Activated naive CD4-positive, alpha-beta T cell treated with anti-CD3 and anti-CD28 coated beads, Interleukin-2, amount 50 U/mL, for 72 hours (primary cell): ENCODE results near the gene WNT9A. TPM values are rescaled to one million over a fixed set of nuclear protein-coding genes. Genes with fewer than 3 reads are reported as not detected.

ENCODE experiments used
- ATAC-seq, 2 donors: fragments of 150-1000 bp; cut with Tn5 transposase; 2 replicates each; pipeline ENCODE4 v1.10.0; 2021; ENCODE audit warnings: mild to moderate bottlenecking in 2 of 2, moderate library complexity in 2 of 2
- DNase-seq, 2 donors: peaks; one replicate each; pipeline ENCODE4 v3.0.0; 2021 to 2022; ENCODE audit warnings: low spot score in 2 of 2
- H3K27ac Mint-ChIP-seq, 2 donors: one replicate each; pipeline ENCODE4 v1.8.0; 2022; ENCODE audit warnings: mild to moderate bottlenecking in 2 of 2, mixed read lengths in 2 of 2
- H3K36me3 Mint-ChIP-seq, 2 donors: one replicate each; pipeline ENCODE4 v1.8.0; 2022; ENCODE audit warnings: mixed read lengths in 2 of 2
- H3K9me3 Mint-ChIP-seq, 2 donors: one replicate each; pipeline ENCODE4 v1.8.0; 2022; ENCODE audit warnings: mixed read lengths in 2 of 2
- total RNA-seq, 2 donors: library from RNA; stranded (reverse); gene quantifications; one replicate each; pipeline ENCODE4 v1.2.3, GENCODE V29; 2022

WNT9A gene
- total RNA-seq, 2 donors from 2014 or later, result not detected

DNA sequence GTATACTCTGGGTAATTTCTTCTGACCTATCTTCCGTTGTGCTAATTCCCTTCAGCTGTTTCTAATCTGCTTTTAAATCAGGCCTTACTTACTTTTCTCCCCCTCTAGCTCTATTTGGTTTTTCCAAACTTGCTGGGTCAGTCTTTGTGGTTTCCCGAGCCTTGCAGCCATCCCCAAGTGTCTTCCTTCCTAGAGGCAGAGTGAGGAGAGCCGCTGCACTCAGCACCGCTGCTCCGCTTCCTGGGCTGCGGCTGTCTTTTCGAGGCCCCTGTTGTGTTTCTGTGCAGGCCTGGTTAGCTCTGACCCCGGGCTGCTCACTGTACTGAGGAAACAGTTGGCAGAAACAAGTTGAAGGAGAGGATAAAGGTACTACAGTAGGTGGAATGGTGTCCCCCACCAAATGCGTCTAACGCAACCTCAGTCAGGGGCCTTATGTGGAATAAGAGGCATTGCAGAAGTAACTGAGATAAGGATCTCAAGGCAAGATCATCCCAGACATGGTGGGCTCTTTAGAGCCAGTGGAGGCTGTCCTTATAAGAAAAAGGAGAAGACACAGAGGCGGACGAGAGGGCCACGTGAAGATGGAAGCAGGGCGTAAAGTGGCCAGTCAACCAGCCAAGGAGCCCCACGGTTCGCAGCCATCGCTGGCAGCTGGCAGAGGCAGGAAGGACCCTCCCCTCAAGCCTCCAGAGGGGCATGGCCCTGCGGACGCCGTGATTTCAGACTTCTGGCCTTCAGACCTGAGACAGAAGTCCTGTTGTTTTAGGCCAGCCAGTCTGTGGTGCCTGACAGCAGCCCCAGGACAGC is 10.5 kb downstream of the WNT9A start:
- peak overlapping the region in 1 of 2 donors; percentile 86 for H3K27ac Mint-ChIP-seq
- H3K36me3 Mint-ChIP-seq, result peaks cover 12 to 25% of the 10 kb centered on the region in 2 donors
- no peak for DNase-seq
- H3K9me3 Mint-ChIP-seq, result peaks cover 18 to 23% of the 10 kb centered on the region in 2 donors
- ATAC-seq, result no peak

DNA sequence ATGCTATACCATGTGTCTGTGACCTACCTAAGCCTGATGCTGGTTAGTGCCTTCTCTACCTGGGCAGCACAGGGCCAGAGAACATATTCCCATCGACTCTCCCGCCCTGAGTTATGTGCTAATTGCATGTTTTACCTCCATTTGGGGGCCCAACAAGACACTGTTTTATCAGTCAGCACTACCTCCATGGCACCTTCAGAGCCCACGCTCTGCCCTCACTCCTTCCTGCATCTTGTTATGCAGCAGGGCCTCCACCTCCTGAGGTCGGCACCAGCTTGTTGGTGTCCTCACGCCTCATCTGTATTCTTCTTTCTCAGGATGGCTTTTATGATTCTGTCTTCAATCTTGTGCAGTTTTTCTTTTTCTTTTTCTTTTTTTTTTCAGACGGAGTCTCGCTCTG is 11.9 kb downstream of the WNT9A start:
- Mint-ChIP-seq H3K36me3 (peaks cover 12 to 25% of the 10 kb centered on the region in 2 donors), H3K9me3 (peaks cover 18 to 23% of the 10 kb centered on the region in 2 donors), H3K27ac (peak overlapping the region; percentile 51 to 67)
- DNase-seq, result no peak
- no peak for ATAC-seq

DNA sequence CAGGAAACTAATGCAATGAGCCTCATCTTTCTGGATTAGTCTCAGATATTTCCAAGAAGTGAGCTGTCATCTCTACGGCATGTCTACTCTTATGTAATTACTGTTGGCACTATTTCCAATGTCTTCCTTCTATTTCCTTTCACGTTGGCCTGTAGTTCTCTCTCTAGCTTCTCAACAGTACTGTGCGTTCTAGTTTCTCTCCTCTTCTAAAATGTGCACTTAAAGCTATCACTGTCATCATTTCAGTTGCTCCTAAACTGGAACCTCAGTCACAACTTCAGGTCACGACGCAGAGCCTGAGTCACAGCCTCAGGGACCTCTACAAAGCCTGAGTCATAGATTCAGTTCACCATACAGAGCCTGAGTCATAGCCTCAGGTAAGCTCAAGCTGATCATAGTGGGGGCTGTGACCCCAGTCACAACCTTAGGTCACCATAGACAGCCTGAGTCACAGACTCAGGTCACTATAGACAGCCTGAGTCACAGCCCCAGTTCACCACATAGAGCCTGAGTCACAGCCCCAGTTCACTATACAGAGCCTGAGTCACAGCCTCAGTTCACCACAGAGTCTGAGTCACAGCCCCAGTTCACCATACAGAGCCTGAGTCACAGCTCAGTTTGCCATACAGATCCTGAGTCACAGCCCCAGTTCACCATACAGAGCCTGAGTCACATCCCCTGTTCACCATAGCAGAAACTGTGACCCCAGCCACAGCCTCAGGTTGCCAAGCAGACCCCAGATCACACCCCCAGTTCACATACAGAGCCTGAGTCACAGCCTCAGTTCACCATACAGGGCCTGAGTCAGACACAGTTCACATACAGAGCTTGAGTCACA is 13.0 kb downstream of the WNT9A start:
- Mint-ChIP-seq H3K27ac (peak overlapping the region; percentile 67 to 93), H3K9me3 (peaks cover 18 to 23% of the 10 kb centered on the region in 2 donors), H3K36me3 (peaks cover 12 to 25% of the 10 kb centered on the region in 2 donors)
- ATAC-seq, result peak; percentile 93
- peak; percentile 29 to 74 for DNase-seq

DNA sequence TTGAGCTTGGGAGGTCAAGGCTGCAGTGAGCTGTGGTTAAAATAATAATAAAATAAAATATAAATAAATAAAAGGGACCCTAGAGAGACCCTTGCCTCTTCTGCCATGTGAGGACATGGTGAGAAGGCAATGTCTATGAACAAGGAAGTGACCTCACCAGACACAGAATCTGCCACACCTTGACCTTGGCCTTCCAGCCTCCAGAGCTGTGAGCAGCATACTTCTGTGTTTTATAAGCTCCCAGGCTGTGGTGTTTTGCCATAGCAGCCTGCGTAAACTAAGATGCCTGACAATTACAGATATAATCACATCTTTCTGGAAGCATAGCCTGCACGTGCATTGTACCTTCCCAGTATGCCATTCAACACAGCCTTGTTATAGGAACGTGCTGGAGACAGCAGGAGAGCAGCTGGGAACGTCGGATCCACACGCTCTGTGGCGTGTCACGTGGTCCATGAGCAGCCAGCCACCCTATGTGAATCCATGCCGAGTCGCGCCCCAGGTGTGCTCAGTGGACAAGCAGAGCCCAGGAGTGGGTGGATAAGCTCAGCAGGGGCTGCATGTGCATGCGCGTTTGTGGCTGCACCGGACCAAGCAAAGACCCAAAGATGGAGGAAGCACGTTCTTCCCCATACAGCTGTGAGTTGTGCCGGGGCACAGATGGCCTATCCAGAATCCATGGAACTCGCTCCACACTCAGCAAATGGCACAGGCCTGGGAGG is 17.8 kb downstream of the WNT9A start:
- Mint-ChIP-seq H3K9me3 (peaks cover 7 to 8% of the 10 kb centered on the region in 2 donors), H3K27ac (no peak overlapping the region), H3K36me3 (peaks cover 5 to 8% of the 10 kb centered on the region in 2 donors)
- DNase-seq (no peak), ATAC-seq (no peak)

DNA sequence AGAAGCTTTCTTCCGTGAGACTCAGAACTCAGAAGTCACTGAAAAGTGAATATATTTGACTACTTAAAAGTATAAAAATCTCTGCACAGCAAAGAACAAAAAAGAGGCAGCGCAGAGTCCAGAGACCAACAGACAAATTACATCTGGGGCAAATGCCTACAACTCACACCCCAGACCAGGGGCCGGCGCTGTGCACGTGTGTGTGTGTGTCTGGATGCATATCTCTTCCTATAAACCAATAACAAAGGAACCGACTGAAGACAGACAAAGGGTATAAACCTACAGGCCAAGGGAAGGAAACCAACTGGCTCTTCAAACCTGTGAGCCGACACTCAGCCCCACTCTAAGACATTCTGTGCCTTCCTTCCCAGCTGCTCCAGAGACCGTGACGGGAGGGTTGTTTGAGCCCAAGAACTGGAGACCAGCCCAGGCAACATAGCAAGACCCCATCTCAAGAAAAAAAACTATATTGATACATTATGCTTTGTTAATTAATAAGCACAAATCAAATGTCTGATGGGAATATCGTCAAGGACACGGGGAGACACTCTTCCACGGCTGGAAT is 18.8 kb downstream of the WNT9A start:
- Mint-ChIP-seq H3K27ac (no peak overlapping the region), H3K36me3 (no peaks in the 10 kb centered on the region), H3K9me3 (no peaks in the 10 kb centered on the region)
- DNase-seq (no peak), ATAC-seq (no peak)

DNA sequence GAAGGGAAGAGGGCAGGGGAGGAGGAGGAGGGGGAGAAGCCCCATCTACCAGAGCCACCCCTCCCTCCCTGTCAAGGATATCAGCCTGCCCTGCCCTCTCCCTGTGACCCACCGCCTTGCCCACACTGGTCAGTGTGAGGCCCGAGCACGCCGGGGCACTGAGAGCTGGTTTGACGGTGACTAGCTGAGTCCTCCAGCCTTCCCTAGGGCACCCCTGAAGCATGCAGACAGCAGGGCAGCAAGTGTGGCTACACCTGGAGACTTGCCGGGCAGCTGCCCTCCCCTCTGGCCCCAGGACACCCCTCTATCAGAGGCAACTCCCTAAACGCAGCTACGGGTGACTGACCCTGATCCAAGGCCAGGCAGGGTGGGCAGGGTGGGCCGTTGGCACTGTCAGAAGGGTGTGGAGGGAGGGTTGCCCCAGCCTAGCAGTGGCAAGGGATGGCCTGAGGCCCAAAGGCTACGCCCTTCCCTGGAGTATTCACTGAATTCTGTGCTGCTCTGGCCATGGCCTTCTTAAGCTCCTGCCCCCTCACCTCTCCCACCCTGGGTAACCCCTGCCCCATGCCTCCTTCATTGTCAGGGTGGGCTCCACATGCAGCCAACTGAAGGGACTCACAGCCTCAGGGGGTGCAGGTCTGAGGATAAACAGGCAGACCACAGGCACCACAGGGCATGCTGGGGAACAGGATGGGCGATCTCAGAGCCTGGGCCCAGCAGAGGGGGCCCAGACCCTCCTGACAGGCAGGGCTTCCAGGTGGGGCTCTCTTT is 19.6 kb downstream of the WNT9A start:
- no peak for ATAC-seq
- no peaks in the 10 kb centered on the region for H3K36me3 Mint-ChIP-seq
- no peak for DNase-seq
- H3K27ac Mint-ChIP-seq, result no peak overlapping the region
- no peaks in the 10 kb centered on the region for H3K9me3 Mint-ChIP-seq

DNA sequence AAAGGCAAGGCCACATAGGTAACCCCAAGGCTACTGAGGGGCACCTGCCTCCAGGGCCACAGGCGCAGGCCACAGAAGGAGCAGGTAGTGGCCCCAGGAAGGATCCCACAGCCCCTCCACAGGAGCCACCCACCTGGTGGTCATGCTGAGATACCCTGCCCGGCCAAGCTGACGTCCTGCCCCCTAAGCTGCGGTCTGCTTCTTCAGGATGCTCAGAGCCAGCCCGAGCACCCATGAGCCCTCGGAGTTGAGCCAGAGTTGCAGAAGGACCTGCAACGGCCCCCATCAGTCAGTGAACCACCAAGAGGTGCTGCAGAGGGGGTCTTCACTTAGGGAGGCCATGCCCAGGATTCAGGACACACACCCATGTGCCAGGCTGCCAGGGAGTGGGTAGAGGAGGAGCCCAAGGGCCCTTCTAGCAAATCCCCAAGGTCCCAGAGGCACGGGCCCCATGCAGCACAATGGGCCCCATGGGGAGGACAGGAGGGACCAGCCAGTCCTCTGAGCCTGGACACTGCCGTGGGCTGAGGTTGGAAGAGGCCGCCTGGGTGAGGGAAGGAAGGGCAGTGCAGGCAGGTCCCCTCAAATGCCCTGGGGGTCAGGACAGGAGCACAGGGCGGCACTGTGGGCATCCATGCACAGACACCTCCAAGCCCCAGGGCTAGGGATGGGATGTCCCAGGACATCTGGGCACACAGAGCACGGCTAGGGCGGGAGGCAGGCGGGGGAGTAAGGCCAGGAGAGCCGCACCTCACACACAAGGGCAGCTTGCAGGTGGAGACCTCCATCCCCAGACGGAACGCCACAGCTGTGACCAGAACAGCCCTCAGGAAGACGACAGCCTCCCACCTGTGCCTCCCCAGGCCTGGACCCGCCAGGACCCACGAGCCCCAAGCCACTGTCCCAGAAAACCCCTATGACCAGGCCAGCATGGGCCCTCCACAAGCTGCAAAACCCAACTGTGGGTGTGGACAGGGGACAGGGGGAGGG is 20.5 kb downstream of the WNT9A start:
- DNase-seq (no peak), ATAC-seq (no peak)
- Mint-ChIP-seq H3K27ac (no peak overlapping the region), H3K9me3 (no peaks in the 10 kb centered on the region), H3K36me3 (no peaks in the 10 kb centered on the region)

DNA sequence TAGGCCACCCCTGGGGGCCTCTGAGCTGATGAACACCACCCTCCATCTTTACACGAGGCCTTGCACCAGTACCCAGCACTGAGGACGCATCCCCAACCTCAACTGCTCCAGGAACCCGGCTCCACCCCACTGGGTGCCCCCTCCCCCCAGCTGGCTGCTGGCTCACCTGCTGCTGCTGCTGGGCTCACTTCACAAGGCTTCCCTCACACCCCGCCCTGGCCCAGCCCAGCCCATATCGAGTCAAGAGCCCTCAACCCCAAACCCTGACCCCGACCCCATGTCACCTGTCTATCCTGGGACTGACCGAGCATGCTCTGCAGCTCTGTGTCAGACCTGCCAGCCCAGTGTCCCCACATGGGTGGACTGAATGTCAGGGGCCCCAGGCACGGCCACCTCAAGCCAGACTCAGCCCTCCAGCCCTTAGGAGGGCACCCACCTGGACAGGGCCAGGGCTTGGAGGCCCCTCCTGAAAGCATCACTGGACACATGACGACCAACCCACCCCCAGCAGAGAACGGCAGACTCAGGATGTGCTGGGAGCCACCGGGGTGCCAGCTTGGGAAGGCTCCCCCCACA is 21.4 kb downstream of the WNT9A start:
- ATAC-seq, result no peak
- DNase-seq, result no peak
- H3K36me3 Mint-ChIP-seq, result no peaks in the 10 kb centered on the region
- H3K9me3 Mint-ChIP-seq, result no peaks in the 10 kb centered on the region
- H3K27ac Mint-ChIP-seq, result no peak overlapping the region

DNA sequence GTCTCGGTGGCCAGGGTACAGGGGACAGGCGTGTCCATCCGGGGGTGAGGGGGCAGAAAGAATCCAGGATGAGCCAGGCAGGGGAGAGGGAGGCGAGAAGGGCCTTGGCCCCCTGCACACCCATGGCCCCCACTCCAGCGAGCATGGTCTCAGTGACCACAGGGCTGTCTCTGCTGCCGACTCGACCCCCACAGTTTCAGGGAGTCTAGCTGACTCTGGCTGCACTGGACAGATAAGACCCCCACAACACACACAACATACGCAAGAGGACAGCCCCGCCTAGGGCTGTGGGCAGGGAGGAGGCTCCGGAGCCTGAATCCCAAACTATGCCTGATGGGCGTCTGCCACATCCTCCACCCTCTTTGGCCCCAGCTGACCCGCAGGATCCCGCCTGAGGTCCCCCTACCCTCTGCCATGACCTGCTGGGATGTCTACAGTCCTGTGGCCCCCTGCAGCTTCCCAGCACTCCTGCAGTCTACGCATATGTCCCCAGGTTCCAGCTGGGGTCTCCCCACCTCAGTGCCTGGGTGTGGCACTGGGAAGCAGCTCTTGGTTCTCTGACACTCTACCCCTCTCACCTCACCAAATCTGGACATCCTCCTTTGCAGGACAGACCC is 22.0 kb downstream of the WNT9A start:
- no peak for DNase-seq
- Mint-ChIP-seq H3K9me3 (no peaks in the 10 kb centered on the region), H3K27ac (no peak overlapping the region), H3K36me3 (no peaks in the 10 kb centered on the region)
- no peak for ATAC-seq

DNA sequence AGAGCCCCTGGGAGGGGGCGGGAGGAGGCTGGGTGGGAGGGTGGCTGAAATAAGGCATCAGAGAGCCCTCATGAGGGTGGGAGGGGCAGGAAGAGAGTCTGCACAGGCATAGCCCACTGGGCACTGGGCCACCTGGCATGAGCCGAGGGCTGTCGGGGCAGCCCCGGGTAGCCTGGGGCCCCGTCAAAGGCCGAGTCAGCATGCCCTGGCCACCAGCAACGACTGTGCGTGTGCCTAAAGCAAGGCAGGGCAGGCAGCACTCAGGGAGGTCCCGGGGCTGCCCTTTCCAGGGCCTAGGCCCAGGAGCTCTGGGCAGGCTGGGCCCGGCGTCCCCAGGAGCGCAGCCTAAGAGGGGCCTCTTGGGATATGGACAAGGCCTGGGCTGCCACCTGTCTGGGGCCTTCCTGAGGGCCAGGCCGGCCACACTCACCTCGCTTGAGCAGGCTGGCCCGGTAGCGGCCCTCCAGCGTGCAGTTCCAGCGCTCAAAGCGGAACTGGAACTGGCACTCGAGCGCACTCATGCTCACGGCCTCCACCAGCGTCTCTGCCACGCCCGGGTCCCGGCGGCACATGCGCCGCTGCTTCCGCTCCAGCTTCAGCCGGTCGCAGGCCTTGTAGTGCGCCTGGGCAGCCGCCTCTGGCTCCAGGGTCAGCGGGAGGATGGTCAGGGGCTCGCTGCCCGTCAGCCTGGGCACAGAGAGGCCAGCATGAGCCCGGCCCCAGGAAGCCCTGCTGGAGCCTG is 22.7 kb downstream of the WNT9A start:
- no peaks in the 10 kb centered on the region for H3K36me3 Mint-ChIP-seq
- ATAC-seq, result no peak

DNA sequence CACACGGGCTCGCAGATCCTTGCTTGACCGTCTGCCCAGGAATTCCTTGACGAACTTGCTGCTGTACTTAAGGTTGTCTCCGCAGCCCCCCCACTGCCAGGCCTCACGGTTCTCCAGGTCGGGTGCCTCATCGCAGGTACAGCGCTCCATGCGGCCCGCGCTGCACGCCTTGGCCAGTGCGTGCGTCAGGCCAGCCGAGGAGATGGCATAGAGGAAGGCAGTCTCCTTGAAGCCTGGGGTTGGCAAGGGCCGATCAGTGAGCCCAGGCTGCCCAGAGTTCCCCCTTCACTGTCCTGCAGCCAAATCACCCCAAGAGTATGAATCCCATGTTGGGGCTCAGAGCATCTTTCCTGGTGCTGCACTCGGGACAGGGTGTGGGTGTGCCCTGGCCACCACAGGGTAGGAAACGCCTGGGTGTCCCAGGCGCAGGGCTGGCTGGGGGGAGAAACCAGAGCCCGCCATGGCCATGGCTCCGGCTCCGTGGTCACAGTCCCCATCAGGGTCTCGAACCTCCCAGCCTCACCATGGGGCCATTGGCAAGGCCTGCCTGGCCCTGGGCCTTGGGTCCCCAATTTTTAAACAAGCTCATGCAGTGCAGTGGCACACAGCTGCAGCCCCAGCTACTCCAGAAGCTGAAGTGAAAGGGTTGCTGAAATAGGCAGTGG is 23.4 kb downstream of the WNT9A start:
- Mint-ChIP-seq H3K27ac (no peak overlapping the region), H3K36me3 (no peaks in the 10 kb centered on the region), H3K9me3 (no peaks in the 10 kb centered on the region)
- ATAC-seq (no peak), DNase-seq (no peak)

More for the DNA sequence above, 22.7 kb downstream of the WNT9A start:
- Mint-ChIP-seq H3K27ac (no peak overlapping the region), H3K9me3 (no peaks in the 10 kb centered on the region)
- no peak for DNase-seq

DNA sequence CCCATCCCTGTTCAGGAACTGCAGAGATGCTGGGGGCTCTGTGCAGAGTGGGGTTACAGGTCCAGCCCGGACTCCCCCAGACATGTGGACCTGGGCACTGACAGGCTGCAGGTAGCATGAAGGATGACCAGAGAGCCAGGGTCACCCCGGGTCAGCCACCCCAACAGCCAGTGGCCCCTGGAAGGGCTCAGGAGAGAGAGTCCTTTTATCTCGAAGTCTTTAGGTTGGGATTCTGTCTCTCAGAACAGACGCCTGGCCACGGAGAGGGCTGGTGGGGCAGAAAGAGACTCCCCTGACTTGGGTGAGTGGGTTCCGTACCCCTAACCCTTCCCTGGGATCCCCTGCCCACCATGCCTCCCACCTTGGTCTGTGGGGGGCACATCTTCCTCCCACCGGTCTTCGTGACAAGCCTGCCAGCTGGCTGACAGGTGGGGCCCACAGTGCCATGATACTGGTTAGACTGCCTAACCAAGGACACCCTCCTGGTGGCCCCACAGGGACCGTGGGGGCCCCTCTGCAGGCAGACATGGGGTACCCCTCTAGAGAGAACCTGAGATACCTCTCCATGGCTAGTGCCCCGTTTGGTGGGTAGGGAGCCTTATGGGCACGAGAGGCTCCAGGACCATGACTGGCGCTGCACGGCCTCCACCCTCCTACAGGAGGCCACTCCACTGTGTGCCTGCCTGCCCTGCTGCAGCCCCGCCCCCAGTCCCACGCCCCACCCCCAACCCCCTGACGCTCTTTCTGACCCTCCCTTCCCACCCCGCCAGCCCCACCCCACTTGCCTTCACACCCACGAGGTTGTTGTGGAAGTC is 24.2 kb downstream of the WNT9A start:
- no peaks in the 10 kb centered on the region for H3K36me3 Mint-ChIP-seq
- H3K27ac Mint-ChIP-seq, result no peak overlapping the region
- ATAC-seq (no peak), DNase-seq (no peak)
- no peaks in the 10 kb centered on the region for H3K9me3 Mint-ChIP-seq
